ENCODE results near the gene KCNQ1. TPM values are rescaled to one million over a fixed set of nuclear protein-coding genes. Genes with fewer than 3 reads are reported as not detected.

The KCNQ1 gene
- total RNA-seq, 1 donor from 2014 or later: 6.4 TPM

DNA sequence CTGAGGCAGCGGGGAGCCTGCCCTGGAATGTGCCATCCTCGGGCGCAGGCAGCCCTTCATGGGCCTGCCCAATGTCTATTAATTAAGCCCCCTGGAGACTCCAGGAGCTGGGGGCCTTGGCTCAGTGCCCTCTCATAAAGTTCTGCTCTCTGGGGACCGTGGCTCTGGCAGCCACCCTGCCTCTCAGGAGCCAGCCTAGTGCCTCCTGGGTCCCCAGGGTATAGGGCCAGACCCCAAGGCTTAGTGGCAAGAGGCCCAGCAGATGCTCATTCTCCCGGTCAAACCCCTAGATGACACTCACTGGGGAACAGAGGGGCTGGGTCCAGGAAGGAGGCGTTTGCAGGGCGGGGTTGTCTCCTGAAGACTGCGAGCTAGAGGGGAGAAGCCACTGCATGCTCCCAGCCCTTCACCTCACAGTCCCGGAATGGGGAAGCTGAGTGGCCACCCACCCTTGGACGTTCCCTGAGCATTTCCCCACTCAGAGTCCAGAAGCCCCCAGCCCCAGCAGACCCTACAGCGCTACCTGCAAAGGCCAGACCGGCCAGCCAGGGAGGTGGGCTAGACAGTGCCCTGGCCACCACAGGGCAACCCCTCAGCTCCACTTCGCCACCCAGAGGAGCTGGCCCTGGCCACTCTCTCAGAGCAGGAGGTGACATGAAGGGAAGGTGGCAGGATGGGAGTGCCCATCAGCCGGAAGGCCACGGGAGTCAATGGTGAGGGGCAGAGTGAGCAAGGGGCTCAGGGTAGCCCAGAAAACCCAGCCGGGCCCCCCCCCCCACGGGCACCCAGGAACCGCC lies 357.8 kb downstream of the KCNQ1 start:
- no peak for DNase-seq
- H3K36me3 Mint-ChIP-seq (ENCODE audit: low read depth): no peaks in the 10 kb centered on the region
- H3K4me1 Mint-ChIP-seq: no peaks in the 10 kb centered on the region
- H3K27me3 Mint-ChIP-seq: no peaks in the 10 kb centered on the region
- no peak overlapping the region for H3K27ac Mint-ChIP-seq
- no peak overlapping the region for H3K4me3 Mint-ChIP-seq
- H3K9me3 Mint-ChIP-seq: no peaks in the 10 kb centered on the region
- intact Hi-C loops (cut with micrococcal nuclease): no loop called here

DNA sequence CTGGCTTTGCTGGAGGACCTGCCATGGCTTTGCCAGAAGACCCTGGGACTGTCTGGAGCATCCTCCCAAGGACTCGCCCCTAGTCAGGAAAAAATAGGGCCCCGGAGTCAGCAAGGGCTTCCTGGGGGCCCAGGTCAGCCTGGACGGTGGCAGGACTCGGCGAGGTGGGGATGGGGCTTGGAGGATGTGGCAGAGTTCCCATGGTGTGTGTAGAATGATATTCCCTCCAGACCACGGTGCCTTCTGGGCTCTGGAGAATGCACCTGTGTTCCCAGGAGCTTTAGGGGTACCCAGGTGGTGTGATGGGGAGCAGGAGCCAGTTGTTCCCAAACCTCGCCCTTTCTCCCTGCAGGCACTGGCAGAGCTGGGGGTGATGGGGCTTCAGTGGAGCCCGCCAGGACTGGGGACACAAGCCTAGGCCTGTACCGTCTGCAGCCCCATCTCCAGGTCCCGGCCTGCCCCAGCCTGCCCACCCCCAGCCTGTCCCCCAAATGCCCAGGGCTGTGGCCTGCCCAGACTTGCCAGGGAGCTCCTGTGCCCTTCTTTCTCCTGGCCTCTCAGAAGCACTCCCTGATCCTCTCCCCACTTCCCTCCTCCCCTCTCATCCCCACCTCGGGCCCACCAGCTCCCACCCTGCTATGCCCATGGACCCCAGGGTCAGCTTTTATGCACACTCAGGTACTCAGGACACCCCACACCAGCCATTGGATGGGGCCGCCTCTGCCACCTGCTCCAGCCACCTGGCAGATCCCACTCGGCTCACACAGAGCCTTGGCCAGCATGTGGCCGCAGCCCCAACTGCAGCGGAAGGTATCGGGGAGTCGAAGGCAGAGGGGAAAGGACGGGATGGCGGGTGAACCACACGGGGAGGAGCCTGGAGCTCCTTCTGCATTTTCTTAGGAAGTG lies 358.6 kb downstream of the KCNQ1 start:
- no peaks in the 10 kb centered on the region for H3K27me3 Mint-ChIP-seq
- no peak overlapping the region for H3K4me3 Mint-ChIP-seq
- H3K27ac Mint-ChIP-seq: no peak overlapping the region
- no peaks in the 10 kb centered on the region for H3K9me3 Mint-ChIP-seq
- no peaks in the 10 kb centered on the region for H3K4me1 Mint-ChIP-seq
- intact Hi-C loops (cut with micrococcal nuclease): no loop called here
- DNase-seq: no peak
- H3K36me3 Mint-ChIP-seq (ENCODE audit: low read depth): no peaks in the 10 kb centered on the region

DNA sequence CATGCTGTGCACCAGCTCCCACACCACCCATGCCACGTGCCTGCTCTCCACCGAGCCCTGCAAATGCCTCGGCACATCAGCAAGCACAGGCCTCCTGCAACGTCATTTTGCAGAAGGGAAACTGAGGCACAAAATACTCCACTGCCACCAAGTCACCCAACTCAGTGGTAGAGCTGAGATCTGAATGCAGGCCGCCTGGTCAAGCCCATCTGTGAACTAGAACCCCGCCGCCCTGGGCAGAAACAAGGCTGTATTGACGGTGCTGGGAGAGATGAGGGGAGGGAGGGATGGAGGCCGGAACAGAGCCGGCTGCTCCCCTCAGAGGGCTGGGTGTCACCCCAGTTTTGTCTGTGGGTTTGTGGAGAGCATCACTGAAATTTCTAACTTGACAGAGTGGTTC lies 359.4 kb downstream of the KCNQ1 start:
- Mint-ChIP-seq H3K36me3 (ENCODE audit: low read depth) (no peaks in the 10 kb centered on the region), H3K9me3 (no peaks in the 10 kb centered on the region), H3K27me3 (no peaks in the 10 kb centered on the region), H3K4me3 (no peak overlapping the region), H3K27ac (no peak overlapping the region), H3K4me1 (peaks cover 2% of the 10 kb centered on the region)
- DNase-seq: no peak
- intact Hi-C loops (cut with micrococcal nuclease): no loop called here

DNA sequence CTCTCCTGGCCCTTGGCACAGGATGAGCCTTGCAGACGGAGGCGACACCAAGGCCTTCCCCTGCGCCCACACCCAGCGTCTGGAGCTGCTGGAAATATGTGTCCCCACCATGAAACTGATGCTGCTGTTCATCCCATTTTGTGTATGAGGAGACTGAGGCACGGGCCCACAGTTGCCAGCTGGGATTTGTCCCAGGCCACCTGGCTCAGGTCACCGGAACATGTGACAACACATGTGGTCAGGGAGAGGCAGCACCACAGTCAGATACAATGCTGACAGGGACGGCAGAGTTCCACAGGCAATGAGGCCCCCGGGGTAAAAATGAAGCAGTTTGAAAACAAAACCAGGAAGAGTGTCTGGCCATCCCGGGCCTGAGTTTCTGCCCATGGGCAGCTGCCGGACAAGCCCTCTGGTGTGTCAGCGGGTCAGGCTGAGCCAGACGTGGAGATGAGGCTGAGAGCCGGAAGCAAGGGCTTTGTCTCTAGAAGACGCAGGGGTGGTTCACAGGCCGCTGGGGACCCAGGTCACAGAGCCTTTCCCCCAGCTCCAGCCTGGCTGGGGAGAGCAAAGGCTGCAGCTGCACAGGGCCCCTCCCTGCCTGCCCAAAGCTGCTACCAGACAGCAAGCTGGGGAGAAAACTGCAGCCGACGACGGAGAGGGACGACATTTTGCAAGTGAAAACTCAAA lies 360.0 kb downstream of the KCNQ1 start:
- Mint-ChIP-seq H3K27ac (no peak overlapping the region), H3K4me1 (peaks cover 2% of the 10 kb centered on the region), H3K9me3 (no peaks in the 10 kb centered on the region), H3K27me3 (no peaks in the 10 kb centered on the region), H3K36me3 (ENCODE audit: low read depth) (no peaks in the 10 kb centered on the region), H3K4me3 (no peak overlapping the region)
- no peak for DNase-seq
- intact Hi-C loops (cut with micrococcal nuclease): no loop called here

DNA sequence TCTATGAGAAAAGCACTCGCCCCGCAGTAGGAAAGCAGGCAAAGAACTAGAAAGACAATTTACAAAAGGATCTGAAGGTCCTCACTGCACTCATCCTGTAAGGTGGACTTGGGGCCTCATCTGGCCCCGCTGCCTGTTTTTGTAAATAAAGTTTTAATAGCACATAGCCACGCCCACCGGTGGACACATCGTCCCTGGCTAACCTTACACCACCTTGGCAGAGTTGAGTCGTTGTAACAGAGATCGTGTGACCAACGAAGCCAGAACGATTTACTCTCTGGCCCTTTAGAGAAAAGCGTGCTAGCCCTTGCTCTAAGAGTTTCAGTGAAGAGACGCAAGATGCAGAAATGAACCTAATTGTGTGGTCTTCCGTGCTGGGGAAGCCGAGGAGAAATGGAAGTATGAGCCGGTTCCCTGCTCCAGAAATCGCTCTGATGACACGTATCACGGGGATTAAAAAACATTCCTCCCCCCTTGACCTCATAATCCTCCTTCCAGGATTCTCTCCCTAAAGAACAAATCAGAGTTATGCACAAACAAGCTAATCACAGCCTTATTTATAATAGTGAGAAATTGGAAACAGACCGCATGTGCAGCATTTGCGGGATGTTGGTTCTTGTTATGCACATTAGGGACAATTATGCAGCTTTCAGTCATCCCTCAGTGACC lies 360.7 kb downstream of the KCNQ1 start:
- DNase-seq: no peak

DNA sequence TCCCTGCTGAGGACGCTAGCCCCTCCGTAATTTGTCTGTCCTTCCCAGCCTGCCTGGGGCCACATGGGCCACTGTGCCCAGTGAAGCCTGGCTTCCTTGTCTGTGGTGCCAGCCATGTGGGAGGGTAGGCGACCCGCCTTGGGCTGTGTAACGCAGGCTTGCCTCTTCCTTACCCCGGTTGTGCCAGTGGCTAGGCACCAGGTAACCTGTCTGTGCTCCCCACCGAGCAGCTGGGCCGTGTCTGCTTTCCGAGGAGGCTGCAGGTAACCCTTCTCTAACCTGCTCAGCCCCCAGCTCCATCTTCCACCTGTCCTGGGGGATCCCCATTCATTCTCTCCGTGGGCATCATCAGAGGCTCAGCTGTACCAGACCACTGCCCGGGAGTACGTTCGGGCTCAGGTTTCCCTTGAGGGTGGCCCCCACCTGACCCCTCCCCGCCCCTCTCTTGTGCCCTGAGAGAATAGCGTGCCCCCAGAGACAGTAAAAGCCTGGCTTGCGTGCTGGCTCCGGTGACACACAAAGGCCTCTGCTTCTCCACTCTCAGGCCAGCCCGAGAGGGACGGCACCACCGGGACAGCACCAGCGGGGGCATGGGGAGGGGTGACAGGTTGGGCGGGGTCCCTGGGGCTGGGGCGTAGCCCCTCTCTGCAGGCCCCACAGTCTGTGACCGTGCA lies 361.7 kb downstream of the KCNQ1 start:
- Mint-ChIP-seq H3K4me1 (peaks cover 2% of the 10 kb centered on the region), H3K36me3 (ENCODE audit: low read depth) (no peaks in the 10 kb centered on the region), H3K4me3 (no peak overlapping the region), H3K27ac (no peak overlapping the region), H3K9me3 (no peaks in the 10 kb centered on the region), H3K27me3 (no peaks in the 10 kb centered on the region)
- DNase-seq: no peak
- intact Hi-C loops (cut with micrococcal nuclease): no loop called here

More for the DNA sequence above, 360.7 kb downstream of the KCNQ1 start:
- Mint-ChIP-seq H3K4me3 (no peak overlapping the region), H3K4me1 (peaks cover 2% of the 10 kb centered on the region), H3K27ac (no peak overlapping the region), H3K27me3 (no peaks in the 10 kb centered on the region), H3K36me3 (ENCODE audit: low read depth) (no peaks in the 10 kb centered on the region), H3K9me3 (no peaks in the 10 kb centered on the region)
- intact Hi-C loops (cut with micrococcal nuclease): no loop called here

DNA sequence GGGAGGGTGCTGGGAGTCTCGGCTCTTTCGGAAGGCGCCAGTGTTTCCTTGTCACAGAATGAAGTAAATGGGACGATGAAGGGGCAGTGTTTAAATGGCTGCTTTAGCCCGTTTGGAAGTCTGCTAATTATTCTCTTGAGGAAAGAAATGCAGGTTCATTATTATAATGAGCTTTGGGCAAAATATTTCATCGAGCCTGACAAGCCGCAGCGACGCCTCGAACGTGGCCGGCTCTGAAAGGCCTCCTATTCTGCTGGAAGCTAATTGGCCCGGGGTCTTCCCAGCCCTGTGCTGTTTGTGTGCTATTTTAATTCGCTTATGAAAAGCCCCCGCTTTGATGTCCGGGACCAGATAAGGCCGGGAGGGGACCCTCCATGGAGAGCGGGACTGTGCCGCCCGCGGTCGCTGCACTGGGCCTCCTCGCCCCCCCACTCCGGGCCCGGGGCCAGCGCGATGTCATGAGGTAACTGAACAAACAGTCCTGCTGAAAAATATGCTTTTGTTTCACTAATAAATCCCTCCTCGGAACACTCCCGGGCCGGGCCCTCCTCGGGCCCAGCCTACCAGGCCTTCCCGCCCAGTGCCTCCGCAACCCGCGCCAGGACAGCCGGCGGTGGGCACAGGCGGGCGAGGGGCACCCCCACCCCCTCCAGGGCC lies 362.3 kb downstream of the KCNQ1 start:
- peaks cover 2% of the 10 kb centered on the region for H3K4me1 Mint-ChIP-seq
- no peaks in the 10 kb centered on the region for H3K36me3 Mint-ChIP-seq (ENCODE audit: low read depth)
- intact Hi-C loops (cut with micrococcal nuclease): no loop called here
- H3K4me3 Mint-ChIP-seq: no peak overlapping the region
- no peak for DNase-seq
- no peak overlapping the region for H3K27ac Mint-ChIP-seq
- H3K9me3 Mint-ChIP-seq: no peaks in the 10 kb centered on the region
- H3K27me3 Mint-ChIP-seq: no peaks in the 10 kb centered on the region

DNA sequence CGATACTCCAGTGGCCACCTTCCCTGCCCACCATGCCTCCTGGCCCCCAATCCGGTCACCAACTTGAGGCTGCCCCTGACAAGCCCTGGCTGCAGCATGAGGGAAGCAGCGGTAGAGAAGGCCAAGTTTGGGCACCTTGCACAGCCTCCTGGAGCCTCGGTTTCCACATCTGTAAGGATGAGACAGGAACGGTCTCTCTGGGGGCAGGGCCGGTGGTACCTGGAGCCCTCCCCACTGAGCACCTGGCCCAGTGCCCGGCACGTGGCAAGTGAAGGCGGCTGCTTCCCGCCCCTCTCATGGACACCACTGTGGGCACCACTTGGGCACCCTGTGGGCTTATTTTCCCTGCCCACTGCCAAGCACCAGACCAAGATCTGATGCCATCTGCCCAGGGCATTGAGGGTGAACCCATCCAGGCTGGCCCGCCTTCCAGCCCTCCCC lies 363.0 kb downstream of the KCNQ1 start:
- no peaks in the 10 kb centered on the region for H3K9me3 Mint-ChIP-seq
- peaks cover 8% of the 10 kb centered on the region for H3K4me1 Mint-ChIP-seq
- no peak overlapping the region for H3K27ac Mint-ChIP-seq
- intact Hi-C loops (cut with micrococcal nuclease): no loop called here
- no peaks in the 10 kb centered on the region for H3K27me3 Mint-ChIP-seq
- no peaks in the 10 kb centered on the region for H3K36me3 Mint-ChIP-seq (ENCODE audit: low read depth)
- H3K4me3 Mint-ChIP-seq: no peak overlapping the region
- DNase-seq: no peak

DNA sequence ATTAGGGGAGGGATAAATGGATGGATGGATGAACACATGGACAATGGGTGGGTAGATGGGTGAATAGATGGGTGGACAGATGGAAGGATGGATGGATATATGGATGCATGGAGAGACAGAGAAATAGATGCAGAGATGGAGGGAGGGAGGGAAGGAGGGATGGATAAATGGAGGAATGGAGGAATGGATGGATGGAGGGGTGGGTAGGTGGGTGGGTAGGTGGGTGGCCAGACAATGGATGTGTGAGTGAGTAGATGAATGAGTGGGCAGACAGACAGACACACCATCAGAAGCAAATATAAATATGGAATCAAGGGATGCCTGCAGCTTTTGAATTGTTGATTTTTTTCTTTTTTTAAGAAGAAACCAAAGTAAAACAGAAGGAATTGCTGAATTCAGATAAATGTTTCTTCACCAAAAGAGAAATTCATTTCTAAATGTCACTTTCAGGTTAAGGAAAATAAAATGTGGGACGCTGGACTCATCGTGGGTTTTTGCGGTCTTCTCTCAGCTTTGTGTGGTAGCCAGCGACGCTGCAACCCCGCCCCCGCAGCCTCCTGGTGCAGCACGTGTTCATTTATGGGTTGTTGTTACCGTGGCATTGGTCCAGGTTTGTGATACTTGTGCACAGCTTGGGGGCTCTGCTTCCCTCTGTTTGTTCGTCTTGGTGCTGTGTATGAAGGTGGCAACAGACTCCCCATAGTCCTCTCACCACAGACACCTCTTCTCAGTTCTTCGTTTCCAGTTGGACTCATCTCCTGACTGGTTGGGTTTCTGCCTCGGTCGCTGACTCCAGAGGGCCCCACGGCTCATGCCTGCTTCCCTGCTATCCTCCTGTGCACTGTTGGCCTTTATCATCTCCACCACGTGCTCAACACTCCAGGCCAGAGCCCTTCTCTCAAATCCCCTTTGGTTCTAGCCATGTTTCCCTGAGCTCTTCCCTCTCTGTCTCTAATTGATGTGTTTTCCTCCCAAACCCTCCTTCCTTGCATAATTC lies 364.3 kb downstream of the KCNQ1 start:
- no peaks in the 10 kb centered on the region for H3K27me3 Mint-ChIP-seq
- no peak overlapping the region for H3K4me3 Mint-ChIP-seq
- H3K36me3 Mint-ChIP-seq (ENCODE audit: low read depth): no peaks in the 10 kb centered on the region
- intact Hi-C loops (cut with micrococcal nuclease): no loop called here
- peaks cover 8% of the 10 kb centered on the region for H3K9me3 Mint-ChIP-seq
- no peak overlapping the region for H3K27ac Mint-ChIP-seq
- DNase-seq: no peak
- H3K4me1 Mint-ChIP-seq: peaks cover 17% of the 10 kb centered on the region

DNA sequence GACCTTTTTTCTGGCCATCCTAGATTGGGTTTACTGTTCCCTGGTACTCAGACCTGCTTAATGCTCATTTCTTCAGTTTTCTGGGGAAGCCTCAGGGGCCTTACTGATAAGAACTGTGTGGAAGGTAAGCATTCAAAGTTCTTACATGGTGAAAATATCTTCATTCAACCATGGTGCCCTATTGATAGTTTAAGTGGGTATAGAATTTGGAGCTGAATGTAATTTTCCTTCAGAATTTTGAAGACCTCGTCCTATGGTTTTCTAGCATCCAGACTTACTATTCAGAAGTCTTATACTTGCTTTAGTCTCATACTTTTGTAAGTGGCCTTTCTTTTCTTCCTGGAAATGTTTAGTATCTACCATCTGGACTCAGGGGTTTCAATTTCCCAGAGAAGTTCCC lies 365.0 kb downstream of the KCNQ1 start:
- intact Hi-C loops (cut with micrococcal nuclease): no loop called here
- Mint-ChIP-seq H3K4me3 (no peak overlapping the region), H3K36me3 (ENCODE audit: low read depth) (no peaks in the 10 kb centered on the region), H3K4me1 (peaks cover 17% of the 10 kb centered on the region), H3K9me3 (peaks cover 11% of the 10 kb centered on the region), H3K27me3 (no peaks in the 10 kb centered on the region), H3K27ac (no peak overlapping the region)
- DNase-seq: no peak

DNA sequence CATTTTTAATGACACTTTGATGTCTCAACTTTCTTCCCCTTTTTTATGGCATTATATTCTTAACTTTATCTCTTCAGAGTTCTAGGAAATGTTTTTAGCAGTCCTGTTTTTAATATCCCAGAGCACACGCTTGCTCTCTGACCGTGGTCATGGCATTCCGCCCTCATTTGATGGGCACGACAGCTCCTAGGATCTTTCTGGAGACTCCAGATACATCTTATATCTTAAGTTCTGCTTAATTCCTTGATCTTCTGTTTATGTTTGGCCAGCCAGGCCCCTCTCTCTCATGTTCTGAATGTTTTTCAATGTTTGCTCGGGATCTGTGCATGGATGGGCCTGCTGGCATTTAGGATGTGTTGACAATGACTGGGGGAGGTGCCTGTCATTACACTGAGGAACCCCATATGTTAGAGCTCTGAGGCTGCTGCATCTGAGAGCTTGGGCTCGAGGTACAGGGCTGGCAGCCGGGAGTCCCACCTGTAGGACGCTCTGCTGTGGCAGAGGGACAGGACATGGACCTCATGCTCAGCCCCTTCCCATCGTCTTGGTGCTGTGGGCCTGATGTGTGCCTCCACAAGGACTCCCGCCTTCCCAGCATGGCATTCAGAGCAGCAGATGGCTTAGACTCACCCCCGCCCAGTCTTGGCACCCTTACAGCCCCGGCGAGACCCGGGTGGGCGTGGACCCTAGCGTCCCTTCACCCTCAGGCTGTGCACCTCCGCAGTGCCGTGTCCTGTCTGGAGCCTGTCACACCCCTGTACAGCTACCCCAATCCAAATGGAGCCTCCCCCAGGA lies 365.8 kb downstream of the KCNQ1 start:
- H3K4me1 Mint-ChIP-seq: peaks cover 17% of the 10 kb centered on the region
- no peak overlapping the region for H3K4me3 Mint-ChIP-seq
- H3K9me3 Mint-ChIP-seq: peaks cover 11% of the 10 kb centered on the region
- DNase-seq: no peak
- H3K36me3 Mint-ChIP-seq (ENCODE audit: low read depth): no peaks in the 10 kb centered on the region
- H3K27ac Mint-ChIP-seq: no peak overlapping the region
- H3K27me3 Mint-ChIP-seq: no peaks in the 10 kb centered on the region
- intact Hi-C loops (cut with micrococcal nuclease): no loop called here
